ENCODE data around the gene UNC93A. TPM values are rescaled to one million over a fixed set of nuclear protein-coding genes. Genes with fewer than 3 reads are reported as not detected.
"Not testable (repeated sequence)": the region's sequence is repeated elsewhere in the genome, so short reads cannot be mapped to it uniquely, and the experiment has no call there.

The UNC93A gene
- total and polyA plus RNA-seq, 2 donors (not counting 3 experiments of a cell fraction or from before 2014, with no cell fraction given) = not detected

- Histone ChIP-seq H4K20me1 (replicated peaks; ENCODE audit: control insufficient read depth, extremely low read depth, insufficient read depth, low read length) (no peaks in the 10 kb centered on the region), H3K4me3 (replicated peaks in 1 of 3; ENCODE audit: insufficient read depth in 1 of 3, low read depth in 1 of 3, low read length in 3 of 3) (no peak overlapping the region), H3K27ac (ENCODE audit: insufficient read depth, low read depth, low read length) (no peak overlapping the region), H3K4me1 (ENCODE audit: control insufficient read depth, extremely low read depth, insufficient read depth, low read length) (no peaks in the 10 kb centered on the region), H3K9ac (replicated peaks; ENCODE audit: extremely low read depth, insufficient read depth, low read length) (no peak overlapping the region), H3K36me3 (ENCODE audit: control insufficient read depth in 2 of 2, extremely low read depth in 1 of 2, insufficient read depth in 2 of 2, low read length in 2 of 2) (no peaks in the 10 kb centered on the region), H3K9me3 (replicated peaks; ENCODE audit: control insufficient read depth, insufficient read depth, low read length) (no peaks in the 10 kb centered on the region), H3K27me3 (ENCODE audit: control insufficient read depth in 2 of 2, insufficient read depth in 2 of 2, low read length in 2 of 2) (no peaks in the 10 kb centered on the region), H3K4me2 (ENCODE audit: insufficient read depth, low read length) (no peak overlapping the region), H3K79me2 (ENCODE audit: control insufficient read depth, insufficient read depth, low read length) (no peaks in the 10 kb centered on the region), H3K9me1 (replicated peaks; ENCODE audit: control insufficient read depth, extremely low read depth, insufficient read depth, low read length) (no peaks in the 10 kb centered on the region), H2AFZ (ENCODE audit: low read depth, low read length) (no peak overlapping the region)
- TF ChIP-seq POLR2AphosphoS5 (IDR thresholded peaks at IDR 0.05; ENCODE audit: insufficient read depth, low read depth, low read length) (no peak), JUN (IDR thresholded peaks at IDR 0.05; ENCODE audit: borderline replicate concordance, insufficient read depth, insufficient read length, low read depth) (no peak), CTCF (IDR thresholded peaks at IDR 0.05; ENCODE audit: extremely low read depth in 1 of 2, insufficient read depth in 1 of 2, low read depth in 1 of 2, low read length in 2 of 2) (no peak), MYC (IDR thresholded peaks at IDR 0.05; ENCODE audit: low read depth, low read length) (no peak), EZH2 (IDR thresholded peaks at IDR 0.05; ENCODE audit: borderline replicate concordance, low read depth, low read length, severe bottlenecking) (no peak), GATA2 (IDR thresholded peaks at IDR 0.05; ENCODE audit: insufficient read depth, insufficient read length, low read depth, low read length) (no peak), MAX (IDR thresholded peaks at IDR 0.05; ENCODE audit: insufficient read depth, insufficient read length) (no peak), POLR2A (IDR thresholded peaks at IDR 0.05; ENCODE audit: low read depth, low read length) (no peak), FOS (IDR thresholded peaks at IDR 0.05; ENCODE audit: borderline replicate concordance, insufficient read depth, low read length) (no peak)
- ChIA-PET CTCF (no interaction called here), POLR2A (no interaction called here)
- FAIRE-seq (no peak), DNase-seq (ENCODE audit: low read depth, low spot score) (no peak)
- intact Hi-C loops (cut with micrococcal nuclease) (no loop called here), dilution Hi-C loops (cut with MboI; ENCODE audit: extremely low pct_ligation_motif_present, low sequenced_read_pairs) (no loop called here)
- no TSS peak for BruUV-seq (replicated peaks)
Observed at GRCh38 chr6:167308207-167308606, 17.1 kb downstream of the UNC93A start.

- H4K20me1 ChIP-seq (replicated peaks; ENCODE audit: control insufficient read depth, extremely low read depth, insufficient read depth, low read length); BruUV-seq (replicated peaks); H3K9ac ChIP-seq (replicated peaks; ENCODE audit: extremely low read depth, insufficient read depth, low read length); H3K79me2 ChIP-seq (ENCODE audit: control insufficient read depth, insufficient read depth, low read length); H3K9me3 ChIP-seq (replicated peaks; ENCODE audit: control insufficient read depth, insufficient read depth, low read length); H3K4me1 ChIP-seq (ENCODE audit: control insufficient read depth, extremely low read depth, insufficient read depth, low read length); FAIRE-seq; H3K4me2 ChIP-seq (ENCODE audit: insufficient read depth, low read length); H3K27ac ChIP-seq (ENCODE audit: insufficient read depth, low read depth, low read length); POLR2A ChIA-PET; DNase-seq (ENCODE audit: low read depth, low spot score); CTCF ChIA-PET; H2AFZ ChIP-seq (ENCODE audit: low read depth, low read length); H3K36me3 ChIP-seq (ENCODE audit: control insufficient read depth in 2 of 2, extremely low read depth in 1 of 2, insufficient read depth in 2 of 2, low read length in 2 of 2); intact Hi-C loops (cut with micrococcal nuclease); H3K27me3 ChIP-seq (ENCODE audit: control insufficient read depth in 2 of 2, insufficient read depth in 2 of 2, low read length in 2 of 2); dilution Hi-C loops (cut with MboI; ENCODE audit: extremely low pct_ligation_motif_present, low sequenced_read_pairs); H3K9me1 ChIP-seq (replicated peaks; ENCODE audit: control insufficient read depth, extremely low read depth, insufficient read depth, low read length); H3K4me3 ChIP-seq (replicated peaks in 1 of 3; ENCODE audit: insufficient read depth in 1 of 3, low read depth in 1 of 3, low read length in 3 of 3): not testable (repeated sequence)
Observed at GRCh38 chr6:167309355-167310192, 18.5 kb downstream of the UNC93A start.
